Prostate gland (tissue), 2 donors: ENCODE measurements around the gene HERC4. TPM values are rescaled to one million over a fixed set of nuclear protein-coding genes. Genes with fewer than 3 reads are reported as not detected.
"Not testable (repeated sequence)": the region's sequence is repeated elsewhere in the genome, so short reads cannot be mapped to it uniquely, and the experiment has no call there.

Experiments
- DNase-seq: peaks from one replicate; pipeline ENCODE4 v3.0.0-alpha.2; 2019; ENCODE audit warnings: low spot score
- H3K27ac ChIP-seq, 2 donors: fragments of 200-600 bp; sonication (generic); 2 replicates each; pipeline ENCODE4 v1.5.1; 2017 to 2019
- H3K27me3 ChIP-seq: fragments of 200-600 bp; sonication (generic); replicated peaks from 2 replicates; pipeline ENCODE4 v1.5.1; 2019; ENCODE audit not compliant: insufficient read depth
- H3K36me3 ChIP-seq, 2 donors: fragments of 200-600 bp; sonication (generic); 1 replicate in 1 of 2; 2 replicates in 1 of 2; pipeline versions ENCODE4 v1.5.1 to v1.8.1; 2017 to 2019
- H3K4me1 ChIP-seq: fragments of 200-600 bp; sonication (generic); replicated peaks from 2 replicates; pipeline ENCODE4 v1.5.1; 2019
- H3K4me3 ChIP-seq, 2 donors: fragments of 200-600 bp; sonication (generic); 2 replicates each; pipeline ENCODE4 v1.5.1; 2017 to 2019
- H3K9me3 ChIP-seq: fragments of 200-600 bp; sonication (generic); 2 replicates; pipeline ENCODE4 v1.5.1; 2017
- CTCF ChIP-seq, 4 experiments: fragments of 200-600 bp in 2 of 4; fragments of 450-650 bp in 2 of 4; sonication (generic) in 2 of 4; IDR thresholded peaks; 1 replicate in 3 of 4; 2 replicates in 1 of 4; pipeline ENCODE4 v1.5.1; 2016 to 2019; ENCODE audit warnings: antibody characterized with exemption in 4 of 4, mild to moderate bottlenecking in 2 of 4, moderate library complexity in 2 of 4
- POLR2A ChIP-seq: fragments of 450-650 bp; IDR thresholded peaks from one replicate; pipeline ENCODE4 v1.6.1; 2016; ENCODE audit warnings: antibody characterized with exemption, mild to moderate bottlenecking
- POLR2AphosphoS5 ChIP-seq: sonication (generic); formaldehyde crosslinking; IDR thresholded peaks from one replicate; pipeline ENCODE4 v1.6.1; 2017; ENCODE audit warnings: antibody characterized with exemption
- WGBS: methylation state at CpG from one replicate; pipeline ENCODE4 v1.1.5; 2018; 5-methylcytosine and 5-hydroxymethylcytosine counted together
- intact Hi-C: fragments of 100-400 bp; cut with DNase I; formaldehyde crosslinking; loops from one replicate; pipeline ENCODE4 v1.14.2; 2022
- total RNA-seq, 2 donors: library from RNA; depleted of rRNA; stranded (reverse); fragments of >200 nt; gene quantifications; one replicate each; pipeline ENCODE4 v1.1.0, GENCODE V29; 2016

Gene HERC4
- total RNA-seq, 2 donors from 2014 or later = 27.7 to 40.6 TPM

- 95% methylated on average over 1 of the region's 1 CpG for WGBS
- no peaks in the 10 kb centered on the region for H3K4me1 ChIP-seq
- H3K27ac ChIP-seq = no peak overlapping the region
- intact Hi-C loops = no loop called here
- H3K4me3 ChIP-seq = no peak overlapping the region
- no peak for TF ChIP-seq POLR2A
- TF ChIP-seq CTCF (IDR thresholded peaks at IDR 0.05) = no peak
- TF ChIP-seq POLR2AphosphoS5 = no peak
- no peaks in the 10 kb centered on the region for H3K9me3 ChIP-seq
- H3K27me3 ChIP-seq = no peaks in the 10 kb centered on the region
- H3K36me3 ChIP-seq = no peaks in the 10 kb centered on the region
- no peak for DNase-seq
Measured at GRCh38 chr10:68023292-68023691, 51.8 kb downstream of the HERC4 start.

GRCh38 chr10:68022324-68022723, 52.8 kb downstream of the HERC4 start:
- H3K4me1 ChIP-seq, H3K9me3 ChIP-seq, H3K27ac ChIP-seq, H3K36me3 ChIP-seq, H3K27me3 ChIP-seq, DNase-seq, intact Hi-C loops, H3K4me3 ChIP-seq: not testable (repeated sequence)
- 97% methylated on average over 4 of the region's 4 CpGs for WGBS

- DNase-seq, intact Hi-C loops, H3K36me3 ChIP-seq, H3K27me3 ChIP-seq, H3K4me1 ChIP-seq, H3K9me3 ChIP-seq, H3K27ac ChIP-seq, H3K4me3 ChIP-seq: not testable (repeated sequence)
- WGBS = 93% methylated on average over 4 of the region's 4 CpGs
Measured at GRCh38 chr10:68016519-68016918, 58.6 kb downstream of the HERC4 start.

GRCh38 chr10:68010426-68010940, 64.6 kb downstream of the HERC4 start:
- no peaks in the 10 kb centered on the region for H3K27me3 ChIP-seq
- intact Hi-C loops = no loop called here
- no peaks in the 10 kb centered on the region for H3K9me3 ChIP-seq
- H3K4me3 ChIP-seq = no peak overlapping the region
- H3K27ac ChIP-seq = no peak overlapping the region
- no peak for DNase-seq
- H3K4me1 ChIP-seq = no peaks in the 10 kb centered on the region
- 96% methylated on average over 11 of the region's 11 CpGs for WGBS
- no peaks in the 10 kb centered on the region for H3K36me3 ChIP-seq
- no peak for TF ChIP-seq POLR2A
- TF ChIP-seq POLR2AphosphoS5 = no peak
- no peak for TF ChIP-seq CTCF (IDR thresholded peaks at IDR 0.05)

- no peaks in the 10 kb centered on the region for H3K9me3 ChIP-seq
- H3K4me1 ChIP-seq = no peaks in the 10 kb centered on the region
- DNase-seq = no peak
- WGBS = 91% methylated on average over 3 of the region's 3 CpGs
- no peak overlapping the region for H3K4me3 ChIP-seq
- no peak overlapping the region for H3K27ac ChIP-seq
- no peak for TF ChIP-seq CTCF (IDR thresholded peaks at IDR 0.05)
- TF ChIP-seq POLR2A = no peak
- no peak for TF ChIP-seq POLR2AphosphoS5
- no peaks in the 10 kb centered on the region for H3K36me3 ChIP-seq
- H3K27me3 ChIP-seq = no peaks in the 10 kb centered on the region
- intact Hi-C loops = no loop called here
Measured at GRCh38 chr10:68007356-68007755, 67.7 kb downstream of the HERC4 start.

- 98% methylated on average over 1 of the region's 1 CpG for WGBS
Measured at GRCh38 chr10:68001539-68001938, 73.5 kb downstream of the HERC4 start.

More at GRCh38 chr10:68001539-68001938, 73.5 kb downstream of the HERC4 start:
- H3K27ac ChIP-seq = no peak overlapping the region
- no peaks in the 10 kb centered on the region for H3K27me3 ChIP-seq
- H3K4me1 ChIP-seq = no peaks in the 10 kb centered on the region
- no peaks in the 10 kb centered on the region for H3K9me3 ChIP-seq
- no peak overlapping the region for H3K4me3 ChIP-seq
- H3K36me3 ChIP-seq = no peaks in the 10 kb centered on the region
- DNase-seq = no peak
- intact Hi-C loops = no loop called here
- TF ChIP-seq POLR2A (no peak), CTCF (IDR thresholded peaks at IDR 0.05) (no peak), POLR2AphosphoS5 (no peak)
